Upper lobe of left lung (tissue), 6 donors: ENCODE measurements around the gene MME. TPM values are rescaled to one million over a fixed set of nuclear protein-coding genes. Genes with fewer than 3 reads are reported as not detected.

ENCODE experiments used
- ATAC-seq, 2 donors: fragments of 200-7000 bp; cut with Tn5 transposase; one replicate each; pipeline ENCODE4 v1.9.1; 2022; ENCODE audit warnings: mild to moderate bottlenecking in 2 of 2, moderate library complexity in 2 of 2; ENCODE audit not compliant: low FRiP score in 2 of 2
- DNase-seq, 2 donors: peaks; one replicate each; pipeline ENCODE4 v3.0.0-alpha.2; 2019 to 2020
- H3K27ac ChIP-seq, 4 donors: fragments of 200-600 bp; sonication (generic); one replicate each; pipeline ENCODE4 v1.5.1; 2016 to 2019
- H3K27me3 ChIP-seq, 4 donors: fragments of 200-600 bp; sonication (generic); one replicate each; pipeline ENCODE4 v1.5.1; 2017 to 2019
- H3K36me3 ChIP-seq, 4 donors: fragments of 200-600 bp; sonication (generic); one replicate each; pipeline ENCODE4 v1.5.1; 2016 to 2019
- H3K4me1 ChIP-seq, 4 donors: fragments of 200-600 bp; sonication (generic); one replicate each; pipeline ENCODE4 v1.5.1; 2018 to 2019
- H3K4me3 ChIP-seq, 4 donors: fragments of 200-600 bp; sonication (generic); one replicate each; pipeline ENCODE4 v1.5.1; 2017 to 2019; ENCODE audit warnings: mild to moderate bottlenecking in 2 of 4, moderate library complexity in 1 of 4
- H3K9me3 ChIP-seq, 4 donors: fragments of 200-600 bp; sonication (generic); one replicate each; pipeline ENCODE4 v1.5.1; 2018 to 2019
- EP300 ChIP-seq, 4 donors: sonication (generic); formaldehyde crosslinking; IDR thresholded peaks; one replicate each; pipeline ENCODE4 v1.5.1; 2017; ENCODE audit warnings: antibody characterized with exemption in 4 of 4, control low read depth in 2 of 4
- POLR2A ChIP-seq, 4 donors: fragments of 450-650 bp; IDR thresholded peaks; one replicate each; pipeline ENCODE4 v1.5.1; 2016 to 2017; ENCODE audit warnings: antibody characterized with exemption in 4 of 4, mild to moderate bottlenecking in 2 of 4
- POLR2AphosphoS5 ChIP-seq, 2 donors: sonication (generic); formaldehyde crosslinking; IDR thresholded peaks; one replicate each; pipeline ENCODE4 v1.5.1; 2017; ENCODE audit warnings: antibody characterized with exemption in 2 of 2
- WGBS, 2 donors: methylation state at CpG; one replicate each; pipeline ENCODE4 v1.1.5; 2017 to 2018; 5-methylcytosine and 5-hydroxymethylcytosine counted together
- total RNA-seq, 6 donors: library from RNA; depleted of rRNA in 4 of 6; stranded (reverse); fragments of >200 nt in 4 of 6; gene quantifications; one replicate each; pipeline versions ENCODE4 v1.1.0 to v1.2.1, GENCODE V29; 2016 to 2021
- TF ChIP-seq, protein P1 (sequence below), 6 experiments: fragments of 450-650 bp in 4 of 6; fragments of 200-600 bp in 2 of 6; sonication (generic) in 2 of 6; IDR thresholded peaks; one replicate each; pipeline ENCODE4 v1.5.1; 2016 to 2019; ENCODE audit warnings: antibody characterized with exemption in 6 of 6
- donor health status: DM: no; HTN: no; CAD: no; lungs with moderate emphysema.
- donor health status: DM: no; HTN: yes; CAD: no; lungs with severe emphysema.

MME gene
- total RNA-seq, 6 donors from 2014 or later = 51.8 to 101 (median 74.8) TPM

DNA sequence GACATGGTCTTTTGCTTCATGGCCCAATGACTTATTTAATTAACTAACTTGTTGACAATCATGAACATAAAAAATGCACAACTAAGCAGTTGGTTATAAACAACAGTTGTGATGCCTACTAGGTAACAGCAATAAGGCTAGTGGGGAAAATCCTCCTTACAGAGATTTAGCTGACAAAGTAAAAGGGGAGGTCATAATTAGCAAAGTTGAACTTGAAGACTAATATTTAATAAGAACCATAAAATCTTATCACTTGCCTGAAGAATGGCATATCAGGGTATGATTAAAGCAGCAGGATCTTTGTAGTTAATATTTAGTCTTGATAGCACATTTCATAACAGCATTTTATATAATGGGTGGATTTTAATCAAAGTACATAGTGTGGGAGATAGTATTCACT is 84.2 kb downstream of the MME start:
- TF ChIP-seq, protein P1, sequence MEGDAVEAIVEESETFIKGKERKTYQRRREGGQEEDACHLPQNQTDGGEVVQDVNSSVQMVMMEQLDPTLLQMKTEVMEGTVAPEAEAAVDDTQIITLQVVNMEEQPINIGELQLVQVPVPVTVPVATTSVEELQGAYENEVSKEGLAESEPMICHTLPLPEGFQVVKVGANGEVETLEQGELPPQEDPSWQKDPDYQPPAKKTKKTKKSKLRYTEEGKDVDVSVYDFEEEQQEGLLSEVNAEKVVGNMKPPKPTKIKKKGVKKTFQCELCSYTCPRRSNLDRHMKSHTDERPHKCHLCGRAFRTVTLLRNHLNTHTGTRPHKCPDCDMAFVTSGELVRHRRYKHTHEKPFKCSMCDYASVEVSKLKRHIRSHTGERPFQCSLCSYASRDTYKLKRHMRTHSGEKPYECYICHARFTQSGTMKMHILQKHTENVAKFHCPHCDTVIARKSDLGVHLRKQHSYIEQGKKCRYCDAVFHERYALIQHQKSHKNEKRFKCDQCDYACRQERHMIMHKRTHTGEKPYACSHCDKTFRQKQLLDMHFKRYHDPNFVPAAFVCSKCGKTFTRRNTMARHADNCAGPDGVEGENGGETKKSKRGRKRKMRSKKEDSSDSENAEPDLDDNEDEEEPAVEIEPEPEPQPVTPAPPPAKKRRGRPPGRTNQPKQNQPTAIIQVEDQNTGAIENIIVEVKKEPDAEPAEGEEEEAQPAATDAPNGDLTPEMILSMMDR (IDR thresholded peaks at IDR 0.05) = no peak
- no peak for TF ChIP-seq EP300 (IDR thresholded peaks at IDR 0.05)
- no peak for TF ChIP-seq POLR2AphosphoS5 (IDR thresholded peaks at IDR 0.05)
- no peak for TF ChIP-seq POLR2A (IDR thresholded peaks at IDR 0.05)
- H3K27me3 ChIP-seq = no peaks in the 10 kb centered on the region
- ATAC-seq (no peak), DNase-seq (no peak)
- H3K4me1 ChIP-seq = no peaks in the 10 kb centered on the region
- H3K4me3 ChIP-seq = no peak overlapping the region
- H3K36me3 ChIP-seq = no peaks in the 10 kb centered on the region
- no peak overlapping the region for H3K27ac ChIP-seq
- H3K9me3 ChIP-seq = no peaks in the 10 kb centered on the region

DNA sequence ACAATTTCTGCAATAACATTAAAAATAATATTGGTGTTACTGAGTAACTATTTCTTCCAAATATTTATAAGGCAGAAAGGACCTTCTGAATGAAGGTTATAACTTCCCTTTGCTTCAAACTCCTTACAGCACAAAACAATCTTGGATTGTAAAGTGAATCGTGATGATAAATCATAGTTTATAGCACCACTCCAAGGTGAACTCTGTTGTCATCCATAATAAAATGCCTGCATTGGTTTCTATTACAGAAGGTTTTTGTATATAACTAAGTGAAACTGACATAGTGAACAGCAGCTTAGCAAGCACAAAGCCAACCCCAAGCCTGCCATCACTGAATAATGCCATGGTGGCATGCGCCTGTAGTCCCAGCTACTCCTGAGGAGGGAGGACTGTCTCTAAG is 86.3 kb downstream of the MME start:
- Histone ChIP-seq H3K36me3 (no peaks in the 10 kb centered on the region), H3K9me3 (no peaks in the 10 kb centered on the region), H3K27me3 (no peaks in the 10 kb centered on the region), H3K4me1 (no peaks in the 10 kb centered on the region), H3K4me3 (no peak overlapping the region), H3K27ac (no peak overlapping the region)
- 93% methylated on average over 2 of the region's 2 CpGs for WGBS, 2 donors
- DNase-seq = no peak
- no peak for ATAC-seq
- TF ChIP-seq POLR2A (IDR thresholded peaks at IDR 0.05) = no peak
- TF ChIP-seq, protein P1 (IDR thresholded peaks at IDR 0.05) = no peak
- TF ChIP-seq EP300 (IDR thresholded peaks at IDR 0.05) = no peak
- no peak for TF ChIP-seq POLR2AphosphoS5 (IDR thresholded peaks at IDR 0.05)

DNA sequence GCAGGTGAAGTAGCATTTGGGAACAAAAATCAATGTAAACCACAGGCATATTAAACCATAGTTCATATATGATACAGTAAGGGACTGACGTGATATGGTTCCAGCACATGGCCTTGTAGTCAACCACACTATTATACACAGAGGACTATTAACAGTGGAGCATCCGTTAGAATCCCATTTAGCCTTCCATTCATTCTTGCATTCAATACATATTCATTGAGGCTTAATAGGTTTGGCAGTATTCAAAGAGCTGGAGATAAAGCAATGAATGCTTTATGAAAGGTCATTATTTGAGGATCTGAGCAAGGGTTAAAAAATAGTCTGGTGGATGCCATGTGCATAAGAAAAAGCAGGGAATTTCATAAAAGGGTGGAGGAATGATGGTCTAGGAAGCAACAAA is 89.1 kb downstream of the MME start:
- Histone ChIP-seq H3K4me3 (no peak overlapping the region), H3K27ac (no peak overlapping the region), H3K4me1 (no peaks in the 10 kb centered on the region), H3K36me3 (no peaks in the 10 kb centered on the region), H3K27me3 (no peaks in the 10 kb centered on the region), H3K9me3 (no peaks in the 10 kb centered on the region)
- TF ChIP-seq POLR2A (IDR thresholded peaks at IDR 0.05) (no peak), POLR2AphosphoS5 (IDR thresholded peaks at IDR 0.05) (no peak), EP300 (IDR thresholded peaks at IDR 0.05) (no peak)
- TF ChIP-seq, protein P1 (IDR thresholded peaks at IDR 0.05) = no peak
- ATAC-seq (no peak), DNase-seq (no peak)
- 84 to 90% methylated on average over 2 of the region's 2 CpGs for WGBS, 2 donors

DNA sequence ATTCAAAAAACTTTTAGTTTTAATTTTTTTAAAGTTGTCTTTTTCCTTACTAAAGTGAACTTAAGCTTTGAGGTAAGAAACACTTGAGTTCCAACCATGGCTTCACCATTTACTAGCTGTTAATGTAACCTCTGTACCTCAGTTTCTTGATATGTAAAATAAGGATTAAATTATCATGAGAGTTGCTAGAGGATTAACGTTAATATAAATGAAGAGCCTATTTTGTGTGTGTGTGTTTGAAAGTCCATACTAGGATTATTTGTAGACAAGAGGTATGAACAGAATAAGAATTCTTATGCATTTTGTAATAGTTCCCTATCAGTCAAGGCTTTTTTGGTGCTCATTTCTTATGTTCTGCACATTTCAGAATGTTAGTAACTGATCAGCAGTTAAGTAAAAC is 93.7 kb downstream of the MME start:
- DNase-seq (no peak), ATAC-seq (no peak)
- no peak overlapping the region for H3K4me3 ChIP-seq
- no peaks in the 10 kb centered on the region for H3K9me3 ChIP-seq
- WGBS, 2 donors = 77 to 80% methylated on average over 1 of the region's 1 CpG
- TF ChIP-seq POLR2A (IDR thresholded peaks at IDR 0.05) (no peak), EP300 (IDR thresholded peaks at IDR 0.05) (no peak), POLR2AphosphoS5 (IDR thresholded peaks at IDR 0.05) (no peak)
- TF ChIP-seq, protein P1 (IDR thresholded peaks at IDR 0.05) = no peak
- no peaks in the 10 kb centered on the region for H3K36me3 ChIP-seq
- H3K4me1 ChIP-seq = no peaks in the 10 kb centered on the region
- no peak overlapping the region for H3K27ac ChIP-seq
- no peaks in the 10 kb centered on the region for H3K27me3 ChIP-seq

DNA sequence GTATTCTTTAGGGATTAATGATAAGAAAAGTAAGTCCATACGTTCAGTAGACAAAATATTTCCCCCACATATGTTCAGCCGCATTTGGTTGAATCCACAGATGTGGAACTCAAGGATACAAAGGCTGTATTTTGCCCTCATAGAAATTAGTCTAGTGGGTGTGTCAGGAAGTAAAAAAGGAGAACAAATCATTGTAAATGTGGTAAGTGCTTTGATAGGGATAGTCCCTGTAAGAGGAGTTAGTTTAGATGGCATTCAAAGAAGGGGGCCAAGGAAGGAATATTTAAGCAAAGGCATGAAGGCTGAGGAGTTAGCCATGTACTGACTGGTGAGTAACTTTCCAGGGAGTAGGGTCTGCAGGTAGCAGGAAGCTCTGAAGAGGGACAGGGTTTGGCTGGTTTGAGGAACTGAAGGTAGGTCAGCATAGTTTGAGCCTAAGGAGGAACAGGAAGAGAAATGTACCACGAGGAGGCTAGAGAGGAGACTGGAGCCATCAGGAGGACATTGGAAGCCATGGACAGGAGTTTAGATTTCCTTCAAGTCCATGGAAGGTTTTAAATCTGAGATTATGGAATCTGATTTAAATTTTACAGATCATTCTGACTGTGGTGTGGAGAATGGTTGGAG is 98.8 kb downstream of the MME start:
- H3K9me3 ChIP-seq = no peaks in the 10 kb centered on the region
- 72 to 76% methylated on average over 3 of the region's 3 CpGs for WGBS, 2 donors
- no peak overlapping the region for H3K27ac ChIP-seq
- TF ChIP-seq EP300 (IDR thresholded peaks at IDR 0.05) (no peak), POLR2A (IDR thresholded peaks at IDR 0.05) (no peak), POLR2AphosphoS5 (IDR thresholded peaks at IDR 0.05) (no peak)
- TF ChIP-seq, protein P1 (IDR thresholded peaks at IDR 0.05) = no peak
- H3K4me1 ChIP-seq = no peaks in the 10 kb centered on the region
- no peaks in the 10 kb centered on the region for H3K27me3 ChIP-seq
- no peak overlapping the region for H3K4me3 ChIP-seq
- DNase-seq (no peak), ATAC-seq (peak; percentile 36 to 46)
- H3K36me3 ChIP-seq = no peaks in the 10 kb centered on the region
